Parathyroid adenoma (tissue), 2 donors: ENCODE data around the gene NAA25.

Experiments used
- H2AFZ ChIP-seq: fragments of 300-600 bp; sonication (generic); one replicate; pipeline ENCODE4 v1.7.0; 2017; ENCODE audit warnings: antibody characterized with exemption, mild to moderate bottlenecking
- H3K27ac ChIP-seq: fragments of 300-600 bp; sonication (generic); one replicate; pipeline ENCODE4 v1.7.0; 2017
- H3K27me3 ChIP-seq: fragments of 300-600 bp; sonication (generic); one replicate; pipeline ENCODE4 v1.7.0; 2017; ENCODE audit warnings: low read length; ENCODE audit not compliant: control insufficient read depth, insufficient read depth
- H3K36me3 ChIP-seq: fragments of 300-600 bp; sonication (generic); one replicate; pipeline ENCODE4 v1.7.0; 2017; ENCODE audit warnings: low read length; ENCODE audit not compliant: control insufficient read depth, insufficient read depth
- H3K4me1 ChIP-seq: fragments of 300-600 bp; sonication (generic); one replicate; pipeline ENCODE4 v1.7.0; 2017; ENCODE audit warnings: control low read depth
- H3K4me2 ChIP-seq: fragments of 300-600 bp; sonication (generic); one replicate; pipeline ENCODE4 v1.7.0; 2017; ENCODE audit warnings: low read length
- H3K4me3 ChIP-seq: fragments of 300-600 bp; sonication (generic); one replicate; pipeline ENCODE4 v1.7.0; 2017; ENCODE audit warnings: low read depth, low read length
- H3K79me2 ChIP-seq: fragments of 300-600 bp; sonication (generic); one replicate; pipeline ENCODE4 v1.7.0; 2017; ENCODE audit warnings: control low read depth
- H3K9ac ChIP-seq: fragments of 300-600 bp; sonication (generic); one replicate; pipeline ENCODE4 v1.7.0; 2017; ENCODE audit warnings: mild to moderate bottlenecking
- H3K9me3 ChIP-seq: fragments of 300-600 bp; sonication (generic); one replicate; pipeline ENCODE4 v1.7.0; 2017; ENCODE audit warnings: low read length; ENCODE audit not compliant: control insufficient read depth
- TF ChIP-seq, protein P1 (sequence below): fragments of 300-600 bp; sonication (generic); IDR thresholded peaks from one replicate; pipeline ENCODE4 v1.7.0; 2017; ENCODE audit warnings: antibody characterized with exemption, mild to moderate bottlenecking
- donor health status: primary hyperparathyroidism.

Gene NAA25

DNA sequence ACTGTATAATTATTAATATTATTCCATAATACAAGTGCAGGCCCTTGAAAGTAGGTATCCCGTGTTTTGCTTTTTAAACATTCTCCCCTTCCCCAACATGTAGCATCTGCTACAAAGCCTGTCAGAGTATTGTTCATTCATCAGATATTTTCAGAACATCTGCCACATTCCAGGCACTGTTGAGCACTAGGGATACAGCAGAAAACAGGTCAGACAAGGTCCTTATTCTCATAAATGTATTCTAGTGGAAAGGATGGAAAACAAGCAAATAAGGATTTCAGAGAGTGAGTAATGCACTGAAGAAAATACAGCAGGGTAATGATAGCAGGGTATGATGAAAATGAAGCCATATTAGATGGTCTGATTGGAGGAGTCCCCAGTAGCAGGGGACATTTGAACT, 91.5 kb downstream of the NAA25 start:
- TF ChIP-seq, protein P1, sequence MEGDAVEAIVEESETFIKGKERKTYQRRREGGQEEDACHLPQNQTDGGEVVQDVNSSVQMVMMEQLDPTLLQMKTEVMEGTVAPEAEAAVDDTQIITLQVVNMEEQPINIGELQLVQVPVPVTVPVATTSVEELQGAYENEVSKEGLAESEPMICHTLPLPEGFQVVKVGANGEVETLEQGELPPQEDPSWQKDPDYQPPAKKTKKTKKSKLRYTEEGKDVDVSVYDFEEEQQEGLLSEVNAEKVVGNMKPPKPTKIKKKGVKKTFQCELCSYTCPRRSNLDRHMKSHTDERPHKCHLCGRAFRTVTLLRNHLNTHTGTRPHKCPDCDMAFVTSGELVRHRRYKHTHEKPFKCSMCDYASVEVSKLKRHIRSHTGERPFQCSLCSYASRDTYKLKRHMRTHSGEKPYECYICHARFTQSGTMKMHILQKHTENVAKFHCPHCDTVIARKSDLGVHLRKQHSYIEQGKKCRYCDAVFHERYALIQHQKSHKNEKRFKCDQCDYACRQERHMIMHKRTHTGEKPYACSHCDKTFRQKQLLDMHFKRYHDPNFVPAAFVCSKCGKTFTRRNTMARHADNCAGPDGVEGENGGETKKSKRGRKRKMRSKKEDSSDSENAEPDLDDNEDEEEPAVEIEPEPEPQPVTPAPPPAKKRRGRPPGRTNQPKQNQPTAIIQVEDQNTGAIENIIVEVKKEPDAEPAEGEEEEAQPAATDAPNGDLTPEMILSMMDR = no peak
- Histone ChIP-seq H3K4me2 (peak overlapping the region; percentile 58), H3K36me3 (no peaks in the 10 kb centered on the region), H3K9ac (no peak overlapping the region), H3K4me3 (peak overlapping the region; percentile 8), H3K27me3 (no peaks in the 10 kb centered on the region), H3K27ac (peak overlapping the region; percentile 77), H3K9me3 (no peaks in the 10 kb centered on the region), H2AFZ (no peak overlapping the region), H3K4me1 (peaks cover 28% of the 10 kb centered on the region), H3K79me2 (peaks cover 34% of the 10 kb centered on the region)

DNA sequence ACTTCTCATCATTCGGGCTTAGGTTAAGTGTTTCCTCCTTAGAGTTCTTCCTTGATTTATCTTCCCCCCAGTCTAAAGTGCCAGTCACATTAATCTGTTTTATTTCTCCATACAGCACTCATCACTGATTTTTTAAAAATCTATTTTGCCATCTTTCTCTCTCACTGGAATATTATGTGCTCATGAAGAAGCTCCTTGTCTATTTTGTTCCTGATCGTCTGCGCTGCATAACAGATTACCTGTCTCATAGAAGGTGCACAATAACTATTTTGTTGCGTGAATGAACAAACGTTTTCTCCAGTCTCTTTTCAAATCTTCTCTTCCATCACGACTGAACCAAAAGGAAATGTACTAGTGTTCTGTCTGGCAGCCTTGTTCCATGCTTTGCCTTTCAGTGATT, 92.6 kb downstream of the NAA25 start:
- peak overlapping the region; percentile 77 for H3K27ac ChIP-seq

DNA sequence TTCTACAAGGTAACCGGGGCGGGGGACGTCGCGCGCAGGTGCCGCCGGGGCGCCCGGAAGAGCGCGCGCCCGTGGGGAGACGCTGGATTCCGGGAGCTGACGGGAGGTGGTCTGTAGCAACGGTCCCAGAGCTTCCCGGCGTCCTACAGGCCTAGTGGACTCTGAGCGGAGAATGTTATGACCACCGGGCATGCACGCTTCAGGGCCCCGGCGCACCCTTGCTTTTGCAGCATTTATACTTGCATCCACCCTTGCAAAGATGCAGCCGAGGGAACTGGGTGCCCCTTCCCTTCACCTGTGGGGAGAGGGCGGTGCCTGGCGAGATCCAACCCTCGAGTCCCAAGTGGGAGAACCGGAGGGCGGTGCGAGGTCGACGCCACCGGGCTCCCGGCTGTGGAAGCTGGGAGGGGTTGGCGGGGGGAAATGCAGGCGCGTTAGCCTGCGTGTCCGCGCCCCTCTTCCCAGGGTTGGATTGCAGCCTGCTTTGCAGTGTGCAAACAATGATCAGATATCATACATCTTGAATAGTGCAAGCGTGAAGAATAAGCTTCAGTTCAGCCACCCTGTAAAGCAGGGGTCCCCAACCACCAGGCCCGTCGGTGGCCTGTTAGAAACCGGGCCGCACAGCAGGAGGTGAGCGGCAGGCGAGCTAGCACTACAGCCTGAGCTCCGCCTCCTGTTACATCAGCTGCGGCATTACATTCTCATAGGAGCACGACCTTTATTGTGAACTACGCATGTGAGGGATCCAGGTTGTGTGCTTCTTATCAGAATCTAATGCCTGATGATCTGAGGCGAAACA, 94.8 kb downstream of the NAA25 start:
- H3K79me2 ChIP-seq = peaks cover 30% of the 10 kb centered on the region
- peak overlapping the region; percentile 72 for H3K4me2 ChIP-seq
- H2AFZ ChIP-seq = peak overlapping the region; percentile 84
- TF ChIP-seq, protein P1 = no peak
- no peaks in the 10 kb centered on the region for H3K9me3 ChIP-seq
- H3K4me3 ChIP-seq = peak overlapping the region; percentile 93
- H3K27me3 ChIP-seq = no peaks in the 10 kb centered on the region
- peak overlapping the region; percentile 95 for H3K27ac ChIP-seq
- H3K36me3 ChIP-seq = no peaks in the 10 kb centered on the region
- no peak overlapping the region for H3K9ac ChIP-seq
- H3K4me1 ChIP-seq = peaks cover 22% of the 10 kb centered on the region

More for the DNA sequence above, 92.6 kb downstream of the NAA25 start:
- Histone ChIP-seq H3K9ac (no peak overlapping the region), H3K36me3 (no peaks in the 10 kb centered on the region), H3K4me1 (peaks cover 25% of the 10 kb centered on the region), H3K4me2 (no peak overlapping the region), H3K79me2 (peaks cover 39% of the 10 kb centered on the region), H2AFZ (no peak overlapping the region), H3K4me3 (no peak overlapping the region), H3K9me3 (no peaks in the 10 kb centered on the region), H3K27me3 (no peaks in the 10 kb centered on the region)
- TF ChIP-seq, protein P1 = no peak

DNA sequence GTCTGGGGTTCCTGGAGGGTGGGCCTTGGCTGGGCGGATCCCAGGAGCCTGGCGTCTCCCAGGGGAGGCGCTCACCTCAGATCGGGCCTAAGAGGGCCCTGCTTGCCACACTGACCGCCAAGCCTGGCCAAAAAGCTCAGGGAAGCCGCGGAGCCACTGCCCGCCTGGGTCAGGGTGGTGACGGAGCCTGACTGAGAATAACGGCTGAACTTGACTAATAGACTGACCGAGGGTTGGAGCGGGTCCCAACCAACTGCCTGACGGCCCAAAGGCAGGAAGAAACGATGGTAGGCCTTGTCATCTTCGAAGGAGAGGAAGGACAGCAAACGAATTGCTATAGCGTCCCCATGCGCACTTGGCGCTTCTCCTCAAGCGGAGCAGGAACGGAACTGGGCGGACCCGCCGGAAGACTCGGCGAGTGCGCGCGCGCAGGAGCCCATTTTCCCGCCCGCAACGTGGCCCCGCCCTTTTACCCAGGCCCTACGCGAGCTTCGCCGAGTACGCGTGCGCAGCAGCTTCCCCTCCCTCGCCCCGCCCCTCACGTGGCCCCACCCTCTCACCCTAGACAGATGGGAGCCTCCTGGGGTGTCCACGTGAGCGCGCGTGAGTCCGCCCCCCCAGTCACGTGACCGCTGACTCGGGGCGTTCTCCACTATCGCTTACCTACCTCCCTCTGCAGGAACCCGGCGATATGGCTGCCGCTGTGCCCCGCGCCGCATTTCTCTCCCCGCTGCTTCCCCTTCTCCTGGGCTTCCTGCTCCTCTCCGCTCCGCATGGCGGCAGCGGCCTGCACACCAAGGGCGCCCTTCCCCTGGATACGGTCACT, 95.6 kb downstream of the NAA25 start, which contains the start of the genes ERP29 and TMEM116:
ERP29 (plus strand) TSS at position 652 of the 826 bp plus-strand sequence; CDS start at position 692, 40 bp downstream.
TMEM116 (minus strand) TSS at position 391 of the 826 bp plus-strand sequence. CDS start 7,895 bp downstream, outside the sequence.
- Histone ChIP-seq H3K4me3 (peak within 1 kb of the TSS; percentile 93), H3K4me1 (peaks cover 14% of the 10 kb centered on the region), H3K36me3 (no peaks in the 10 kb centered on the region), H3K9ac (peak within 1 kb of the TSS; percentile 87), H3K9me3 (no peaks in the 10 kb centered on the region), H2AFZ (peak within 1 kb of the TSS; percentile 84), H3K27ac (peak within 1 kb of the TSS; percentile 95), H3K4me2 (peak within 1 kb of the TSS; percentile 84), H3K27me3 (no peaks in the 10 kb centered on the region), H3K79me2 (peaks cover 22% of the 10 kb centered on the region)
- TF ChIP-seq, protein P1 = peak; percentile 78
